Adrenal gland (tissue), 5 donors: Measurements from ENCODE around the gene KDM7A.

Source experiments
- POLR2A ChIP-seq, 2 donors: fragments of 450-650 bp; IDR thresholded peaks; one replicate each; pipeline ENCODE4 v1.6.1; 2017; ENCODE audit warnings: antibody characterized with exemption in 2 of 2, mild to moderate bottlenecking in 2 of 2, moderate library complexity in 1 of 2
- TF ChIP-seq, protein P1 (sequence below), 6 experiments: fragments of 450-650 bp in 4 of 6; fragments of 200-600 bp in 2 of 6; sonication (generic) in 1 of 6; IDR thresholded peaks; 1 replicate in 5 of 6; 2 replicates in 1 of 6; pipeline versions ENCODE4 v1.5.1 to v1.8.0; 2016 to 2021; ENCODE audit warnings: antibody characterized with exemption in 6 of 6, mild to moderate bottlenecking in 2 of 6, moderate library complexity in 1 of 6
- donor health status: DM: no; HTN: no; CAD: no.

DNA sequence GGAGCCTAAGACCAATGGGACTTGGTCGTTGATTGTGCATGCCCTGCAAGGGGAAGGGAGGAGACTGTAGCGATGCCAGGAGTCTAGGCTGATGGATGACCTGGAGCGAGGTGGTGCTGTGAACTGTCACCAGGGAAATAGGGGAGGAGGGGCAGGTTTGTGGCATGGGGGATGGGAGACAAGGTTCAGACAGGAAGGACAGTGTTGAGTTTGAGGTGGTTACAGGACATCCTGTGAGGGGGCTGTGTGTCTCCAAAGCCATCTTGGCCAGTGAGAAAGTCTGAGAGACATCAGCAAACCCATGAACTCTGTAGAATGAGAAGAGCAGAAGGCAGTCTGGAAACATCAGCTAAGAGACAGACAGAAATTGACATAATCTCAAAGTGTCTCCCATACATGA lies 38.5 kb upstream of the KDM7A start:
- TF ChIP-seq, protein P1, sequence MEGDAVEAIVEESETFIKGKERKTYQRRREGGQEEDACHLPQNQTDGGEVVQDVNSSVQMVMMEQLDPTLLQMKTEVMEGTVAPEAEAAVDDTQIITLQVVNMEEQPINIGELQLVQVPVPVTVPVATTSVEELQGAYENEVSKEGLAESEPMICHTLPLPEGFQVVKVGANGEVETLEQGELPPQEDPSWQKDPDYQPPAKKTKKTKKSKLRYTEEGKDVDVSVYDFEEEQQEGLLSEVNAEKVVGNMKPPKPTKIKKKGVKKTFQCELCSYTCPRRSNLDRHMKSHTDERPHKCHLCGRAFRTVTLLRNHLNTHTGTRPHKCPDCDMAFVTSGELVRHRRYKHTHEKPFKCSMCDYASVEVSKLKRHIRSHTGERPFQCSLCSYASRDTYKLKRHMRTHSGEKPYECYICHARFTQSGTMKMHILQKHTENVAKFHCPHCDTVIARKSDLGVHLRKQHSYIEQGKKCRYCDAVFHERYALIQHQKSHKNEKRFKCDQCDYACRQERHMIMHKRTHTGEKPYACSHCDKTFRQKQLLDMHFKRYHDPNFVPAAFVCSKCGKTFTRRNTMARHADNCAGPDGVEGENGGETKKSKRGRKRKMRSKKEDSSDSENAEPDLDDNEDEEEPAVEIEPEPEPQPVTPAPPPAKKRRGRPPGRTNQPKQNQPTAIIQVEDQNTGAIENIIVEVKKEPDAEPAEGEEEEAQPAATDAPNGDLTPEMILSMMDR (IDR thresholded peaks at IDR 0.05) = no peak
- TF ChIP-seq POLR2A (IDR thresholded peaks at IDR 0.05) = no peak
